H9 (cell line): Measurements from ENCODE around the gene SULT1A1. TPM values are rescaled to one million over a fixed set of nuclear protein-coding genes. Genes with fewer than 3 reads are reported as not detected.

ENCODE experiments used
- DNase-seq: peaks from one replicate; pipeline ENCODE4 v3.0.0-alpha.2; 2017
- H2AFZ ChIP-seq: one replicate; pipeline ENCODE4 v1.6.1; 2013; ENCODE audit warnings: mild to moderate bottlenecking, low read length, control low read depth, moderate library complexity
- H2AK5ac ChIP-seq: 2 replicates; pipeline ENCODE4 v1.6.1; 2013; ENCODE audit warnings: low read length, control low read depth, mixed read lengths; ENCODE audit not compliant: insufficient read length
- H2BK120ac ChIP-seq: one replicate; pipeline ENCODE4 v1.6.1; 2013; ENCODE audit warnings: low read depth, mild to moderate bottlenecking, low read length, control low read depth, inconsistent platforms; ENCODE audit not compliant: poor library complexity, severe bottlenecking
- H2BK12ac ChIP-seq: 2 replicates; pipeline ENCODE4 v1.6.1; 2013; ENCODE audit warnings: low read length, control low read depth, mixed read lengths, low read depth; ENCODE audit not compliant: insufficient read length
- H2BK15ac ChIP-seq: 2 replicates; pipeline ENCODE4 v1.6.1; 2013; ENCODE audit warnings: low read depth, low read length, control low read depth
- H2BK20ac ChIP-seq: one replicate; pipeline ENCODE4 v1.6.1; 2013; ENCODE audit warnings: low read depth, mild to moderate bottlenecking, low read length, control low read depth, inconsistent platforms; ENCODE audit not compliant: poor library complexity, severe bottlenecking
- H2BK5ac ChIP-seq: 2 replicates; pipeline ENCODE4 v1.6.1; 2013; ENCODE audit warnings: low read length, control low read depth, mixed read lengths; ENCODE audit not compliant: insufficient read length
- H3K14ac ChIP-seq: 2 replicates; pipeline ENCODE4 v1.6.1; 2013; ENCODE audit warnings: low read length, control low read depth; ENCODE audit not compliant: insufficient read depth
- H3K18ac ChIP-seq: 2 replicates; pipeline ENCODE4 v1.6.1; 2013; ENCODE audit warnings: low read depth, mild to moderate bottlenecking, mixed read lengths, low read length, control low read depth; ENCODE audit not compliant: insufficient read length
- H3K23ac ChIP-seq: 2 replicates; pipeline ENCODE4 v1.6.1; 2013; ENCODE audit warnings: low read length, control low read depth, mixed read lengths, low read depth; ENCODE audit not compliant: insufficient read length
- H3K23me2 ChIP-seq: 2 replicates; pipeline ENCODE4 v1.6.1; 2013; ENCODE audit warnings: low read depth, mild to moderate bottlenecking, mixed read lengths, low read length, control low read depth; ENCODE audit not compliant: insufficient read length, poor library complexity, severe bottlenecking
- H3K27ac ChIP-seq: 2 replicates; pipeline ENCODE4 v1.5.1; 2013; ENCODE audit warnings: low read length, control low read depth, mixed read lengths, low read depth; ENCODE audit not compliant: insufficient read length
- H3K27me3 ChIP-seq: 2 replicates; pipeline ENCODE4 v1.6.1; 2013; ENCODE audit warnings: low read length, control low read depth, inconsistent platforms; ENCODE audit not compliant: insufficient read depth
- H3K4ac ChIP-seq: 2 replicates; pipeline ENCODE4 v1.6.1; 2013; ENCODE audit warnings: low read depth, mild to moderate bottlenecking, control low read depth, inconsistent platforms, low read length, moderate library complexity
- H3K4me1 ChIP-seq: 2 replicates; pipeline ENCODE4 v1.6.1; 2013; ENCODE audit warnings: low read length, control low read depth, inconsistent platforms; ENCODE audit not compliant: insufficient read depth
- H3K4me2 ChIP-seq: 2 replicates; pipeline ENCODE4 v1.6.1; 2013; ENCODE audit warnings: low read length, control low read depth, mixed read lengths; ENCODE audit not compliant: insufficient read length, insufficient read depth
- H3K56ac ChIP-seq: 2 replicates; pipeline ENCODE4 v1.6.1; 2013; ENCODE audit warnings: low read depth, mild to moderate bottlenecking, mixed read lengths, low read length, control low read depth; ENCODE audit not compliant: insufficient read length
- H3K79me1 ChIP-seq: 2 replicates; pipeline ENCODE4 v1.6.1; 2013; ENCODE audit warnings: low read depth, mild to moderate bottlenecking, moderate library complexity, low read length, control low read depth, inconsistent platforms; ENCODE audit not compliant: insufficient read depth, poor library complexity, severe bottlenecking
- H3K79me2 ChIP-seq: 2 replicates; pipeline ENCODE4 v1.6.1; 2013; ENCODE audit warnings: low read length, control low read depth, inconsistent platforms; ENCODE audit not compliant: insufficient read depth
- H3K9ac ChIP-seq: 2 replicates; pipeline ENCODE4 v1.6.1; 2013; ENCODE audit warnings: low read length, control low read depth, mixed read lengths; ENCODE audit not compliant: insufficient read length; ENCODE audit errors: extremely low read depth
- H3K9me3 ChIP-seq: one replicate; pipeline ENCODE4 v1.6.1; 2013; ENCODE audit warnings: low read depth, low read length, inconsistent platforms; ENCODE audit not compliant: control insufficient read depth
- H3T11ph ChIP-seq: one replicate; pipeline ENCODE4 v1.6.1; 2013; ENCODE audit warnings: mild to moderate bottlenecking, low read length, control low read depth, inconsistent platforms
- H4K20me1 ChIP-seq: one replicate; pipeline ENCODE4 v1.6.1; 2013; ENCODE audit not compliant: control insufficient read depth, insufficient read length, insufficient read depth
- H4K5ac ChIP-seq: 2 replicates; pipeline ENCODE4 v1.6.1; 2013; ENCODE audit warnings: low read depth, mild to moderate bottlenecking, mixed read lengths, low read length, control low read depth; ENCODE audit not compliant: insufficient read length
- H4K8ac ChIP-seq: replicated peaks from 2 replicates; pipeline ENCODE4 v1.6.1; 2013; ENCODE audit warnings: low read length, control low read depth, mixed read lengths, low read depth; ENCODE audit not compliant: insufficient read length
- H4K91ac ChIP-seq: 2 replicates; pipeline ENCODE4 v1.6.1; 2013; ENCODE audit warnings: low read depth, mild to moderate bottlenecking, moderate library complexity, mixed read lengths, low read length, control low read depth; ENCODE audit not compliant: insufficient read length
- H3K27ac Mint-ChIP-seq, 3 experiments: 2 replicates in 2 of 3; 3 replicates in 1 of 3; pipeline ENCODE4 v1.8.0; 2020 to 2021; ENCODE audit warnings: mixed read lengths in 3 of 3, mild to moderate bottlenecking in 1 of 3, moderate library complexity in 1 of 3
- H3K27me3 Mint-ChIP-seq: 2 replicates; pipeline ENCODE4 v1.8.0; 2021; ENCODE audit warnings: low read depth, mild to moderate bottlenecking, moderate library complexity, mixed read lengths
- H3K36me3 Mint-ChIP-seq, 3 experiments: 2 replicates in 2 of 3; 3 replicates in 1 of 3; pipeline ENCODE4 v1.8.0; 2020 to 2021; ENCODE audit warnings: low read depth in 3 of 3, mixed read lengths in 3 of 3; ENCODE audit not compliant: insufficient read depth in 1 of 3
- H3K4me1 Mint-ChIP-seq, 2 experiments: 2 replicates each; pipeline ENCODE4 v1.8.0; 2020; ENCODE audit warnings: mixed read lengths in 2 of 2
- H3K4me3 Mint-ChIP-seq, 2 experiments: 2 replicates in 1 of 2; 3 replicates in 1 of 2; pipeline ENCODE4 v1.8.0; 2020 to 2021; ENCODE audit warnings: mild to moderate bottlenecking in 2 of 2, mixed read lengths in 2 of 2, moderate library complexity in 1 of 2
- H3K9me3 Mint-ChIP-seq, 2 experiments: 2 replicates in 1 of 2; 3 replicates in 1 of 2; pipeline ENCODE4 v1.8.0; 2020; ENCODE audit warnings: mild to moderate bottlenecking in 2 of 2, mixed read lengths in 2 of 2, moderate library complexity in 1 of 2
- CTCF ChIP-seq: fragments of 200-600 bp; sonication (generic); conservative IDR thresholded peaks from 3 replicates; pipeline ENCODE4 v1.8.0; 2021; ENCODE audit warnings: antibody characterized with exemption, mild to moderate bottlenecking
- WGBS: extraction: QIAGEN DNeasy Blood & Tissue Kit; methylation state at CpG from one replicate; pipeline ENCODE4 v1.1.7; 2013; ENCODE audit warnings: missing lambda C conversion rate, low lambda C conversion rate, mixed read lengths; ENCODE audit not compliant: insufficient read length; ENCODE audit errors: extremely low coverage; 5-methylcytosine and 5-hydroxymethylcytosine counted together
- total RNA-seq: library from RNA; stranded (reverse); gene quantifications from 2 replicates; pipeline ENCODE4 v1.2.1, GENCODE V29; 2021

The SULT1A1 gene
- total RNA-seq, 1 experiment from 2014 or later = 4.8 TPM

- peak overlapping the region in 1 of 3 experiments; percentile 49; a peak in 3 of 7 replicates for H3K27ac Mint-ChIP-seq
- H4K5ac ChIP-seq = no peak overlapping the region
- no peak overlapping the region for H3K14ac ChIP-seq
- no peaks in the 10 kb centered on the region for H3K9me3 Mint-ChIP-seq
- H3K27me3 ChIP-seq = no peaks in the 10 kb centered on the region
- no peak for TF ChIP-seq CTCF
- H3K9ac ChIP-seq = no peak overlapping the region
- H3K27ac ChIP-seq = no peak overlapping the region
- no peak overlapping the region for H2BK120ac ChIP-seq
- H3K4me3 Mint-ChIP-seq = no peak overlapping the region
- H2AFZ ChIP-seq = no peak overlapping the region
- no peak overlapping the region for H2BK20ac ChIP-seq
- no peaks in the 10 kb centered on the region for H3K79me1 ChIP-seq
- H3T11ph ChIP-seq = no peak overlapping the region
- H3K4me2 ChIP-seq = no peak overlapping the region
- H3K23me2 ChIP-seq = no peaks in the 10 kb centered on the region
- no peak overlapping the region for H4K8ac ChIP-seq
- no peak overlapping the region for H3K18ac ChIP-seq
- no peaks in the 10 kb centered on the region; the same call in 1 of the 2 replicates for H3K4me1 ChIP-seq
- no peaks in the 10 kb centered on the region for H3K79me2 ChIP-seq
- no peaks in the 10 kb centered on the region for H4K20me1 ChIP-seq
- H3K36me3 Mint-ChIP-seq = peaks cover 0 to 3% (median 2%) of the 10 kb centered on the region in 3 experiments; a peak in 2 of 7 replicates
- H3K23ac ChIP-seq = no peak overlapping the region
- no peak overlapping the region for H3K4ac ChIP-seq
- no peak overlapping the region for H3K56ac ChIP-seq
- H2AK5ac ChIP-seq = no peak overlapping the region
- H3K27me3 Mint-ChIP-seq = no peaks in the 10 kb centered on the region; the same call in 1 of the 2 replicates
- no peak overlapping the region for H2BK5ac ChIP-seq
- H2BK12ac ChIP-seq = no peak overlapping the region
- no peaks in the 10 kb centered on the region for H3K9me3 ChIP-seq
- WGBS = no CpG with 5 or more reads among the region's 17 CpGs
- H2BK15ac ChIP-seq = no peak overlapping the region
- H3K4me1 Mint-ChIP-seq = peaks cover 27 to 28% of the 10 kb centered on the region in 2 experiments
- no peak for DNase-seq
- H4K91ac ChIP-seq = no peak overlapping the region
These were observed 35.8 kb downstream of the SULT1A1 start for GRCh38 chr16:28573738-28574718.
